Sigmoid colon (tissue), 7 donors: ENCODE measurements around the gene PUS3. TPM values are rescaled to one million over a fixed set of nuclear protein-coding genes. Genes with fewer than 3 reads are reported as not detected.

Source experiments
- DNase-seq: peaks from one replicate; pipeline ENCODE4 v3.0.0-alpha.2; 2019
- H3K27ac ChIP-seq, 4 donors: fragments of 200-600 bp; sonication (generic); one replicate each; pipeline ENCODE4 v1.5.1; 2016 to 2019; ENCODE audit warnings: mild to moderate bottlenecking in 1 of 4
- H3K27me3 ChIP-seq, 3 donors: fragments of 200-600 bp; sonication (generic); one replicate each; pipeline ENCODE4 v1.5.1; 2019; ENCODE audit warnings: mild to moderate bottlenecking in 1 of 3
- H3K36me3 ChIP-seq, 4 donors: fragments of 200-600 bp; sonication (generic); one replicate each; pipeline ENCODE4 v1.5.1; 2016 to 2019
- H3K4me1 ChIP-seq, 4 donors: fragments of 200-600 bp; sonication (generic); one replicate each; pipeline ENCODE4 v1.5.1; 2017 to 2019
- H3K4me3 ChIP-seq, 4 donors: fragments of 200-600 bp; sonication (generic); one replicate each; pipeline ENCODE4 v1.5.1; 2017 to 2019; ENCODE audit warnings: mild to moderate bottlenecking in 2 of 4, moderate library complexity in 1 of 4
- H3K9me3 ChIP-seq, 4 donors: fragments of 200-600 bp in 3 of 4; sonication (generic) in 3 of 4; one replicate each; pipeline versions ENCODE4 v1.5.1 to v1.6.1; 2013 to 2019
- CTCF ChIP-seq, 4 experiments: fragments of 450-650 bp in 3 of 4; fragments of 200-600 bp in 1 of 4; IDR thresholded peaks; one replicate each; pipeline ENCODE4 v1.5.1; 2016 to 2019; ENCODE audit warnings: antibody characterized with exemption in 4 of 4, mild to moderate bottlenecking in 3 of 4, moderate library complexity in 2 of 4
- EP300 ChIP-seq, 4 donors: sonication (generic); formaldehyde crosslinking; IDR thresholded peaks; one replicate each; pipeline ENCODE4 v1.6.1; 2017; ENCODE audit warnings: antibody characterized with exemption in 4 of 4
- POLR2A ChIP-seq, 2 donors: fragments of 450-650 bp; IDR thresholded peaks; one replicate each; pipeline ENCODE4 v1.6.1; 2016; ENCODE audit warnings: antibody characterized with exemption in 2 of 2, mild to moderate bottlenecking in 2 of 2, moderate library complexity in 2 of 2
- POLR2AphosphoS5 ChIP-seq, 4 donors: sonication (generic); formaldehyde crosslinking; IDR thresholded peaks; one replicate each; pipeline ENCODE4 v1.6.1; 2017; ENCODE audit warnings: antibody characterized with exemption in 4 of 4
- WGBS, 2 donors: extraction: QIAGEN DNeasy Blood & Tissue Kit; methylation state at CpG; one replicate each; pipeline ENCODE4 v1.1.7; 2013; 5-methylcytosine and 5-hydroxymethylcytosine counted together
- intact Hi-C: fragments of 100-400 bp; cut with DNase I; formaldehyde crosslinking; loops from one replicate; pipeline ENCODE4 v1.15.1; 2023
- polyA plus RNA-seq, 3 donors: library from polyadenylated mRNA; stranded (reverse); fragments of 200-250 nt; gene quantifications; one replicate each; pipeline ENCODE4 v1.2.3, GENCODE V29; 2013
- total RNA-seq, 4 donors: library from RNA; depleted of rRNA; stranded (reverse); fragments of >200 nt; gene quantifications; one replicate each; pipeline ENCODE4 v1.1.0, GENCODE V29; 2016
- donor health status: healthy with polysubstance abuse.
- donor health status: Bipolar disorder and iron deficiency.
- donor health status: healthy.

Gene PUS3
- total and polyA plus RNA-seq, 7 donors = 6.4 to 21.6 (median 9.2) TPM

- H3K4me1 ChIP-seq = peaks cover 0 to 6% (median 0%) of the 10 kb centered on the region in 4 donors
- intact Hi-C loops = loop anchor here (10.0 kb wide), 1 partner anchor 522 kb away; no protein-coding TSS in a partner anchor
- TF ChIP-seq CTCF (IDR thresholded peaks at IDR 0.05) (no peak), POLR2A (IDR thresholded peaks at IDR 0.05) (no peak), EP300 (IDR thresholded peaks at IDR 0.05) (no peak), POLR2AphosphoS5 (IDR thresholded peaks at IDR 0.05) (no peak)
- H3K27me3 ChIP-seq = no peaks in the 10 kb centered on the region
- H3K9me3 ChIP-seq = no peaks in the 10 kb centered on the region
- DNase-seq = no peak
- no peak overlapping the region for H3K4me3 ChIP-seq
- H3K36me3 ChIP-seq = peaks cover 4 to 30% (median 6%) of the 10 kb centered on the region in 4 donors
- no peak overlapping the region for H3K27ac ChIP-seq
These were observed 10.0 kb downstream of the PUS3 start for GRCh38 chr11:125892994-125893393.

GRCh38 chr11:125892071-125892470 lies 10.9 kb downstream of the PUS3 start:
- H3K4me1 ChIP-seq = peaks cover 0 to 6% (median under 1%) of the 10 kb centered on the region in 4 donors
- H3K9me3 ChIP-seq = no peaks in the 10 kb centered on the region
- DNase-seq = no peak
- H3K27me3 ChIP-seq = no peaks in the 10 kb centered on the region
- intact Hi-C loops = loop anchor here (10.0 kb wide), 1 partner anchor 523 kb away; no protein-coding TSS in a partner anchor
- TF ChIP-seq POLR2AphosphoS5 (IDR thresholded peaks at IDR 0.05) (no peak), POLR2A (IDR thresholded peaks at IDR 0.05) (no peak), CTCF (IDR thresholded peaks at IDR 0.05) (no peak), EP300 (IDR thresholded peaks at IDR 0.05) (no peak)
- H3K36me3 ChIP-seq = peaks cover 4 to 30% (median 6%) of the 10 kb centered on the region in 4 donors
- no peak overlapping the region for H3K27ac ChIP-seq
- H3K4me3 ChIP-seq = no peak overlapping the region

GRCh38 chr11:125890447-125891100 lies 12.4 kb downstream of the PUS3 start:
- H3K9me3 ChIP-seq = no peaks in the 10 kb centered on the region
- no peak for DNase-seq
- H3K27ac ChIP-seq = no peak overlapping the region
- peaks cover 4 to 28% (median 6%) of the 10 kb centered on the region in 4 donors for H3K36me3 ChIP-seq
- intact Hi-C loops = loop anchor here (10.0 kb wide), 1 partner anchor 524 kb away; no protein-coding TSS in a partner anchor
- no peak overlapping the region for H3K4me3 ChIP-seq
- WGBS, 2 donors = 80 to 81% methylated on average over 3 of the region's 3 CpGs
- no peaks in the 10 kb centered on the region for H3K27me3 ChIP-seq
- TF ChIP-seq CTCF (IDR thresholded peaks at IDR 0.05) (no peak), POLR2A (IDR thresholded peaks at IDR 0.05) (no peak), EP300 (IDR thresholded peaks at IDR 0.05) (no peak), POLR2AphosphoS5 (IDR thresholded peaks at IDR 0.05) (no peak)
- peaks cover 0 to 13% (median 5%) of the 10 kb centered on the region in 4 donors for H3K4me1 ChIP-seq

- Histone ChIP-seq H3K27ac (peak within 1 kb of the TSS; percentile 93 to 99 (median 96)), H3K27me3 (no peaks in the 10 kb centered on the region), H3K4me3 (peak within 1 kb of the TSS; percentile 59 to 88 (median 70)), H3K36me3 (peaks cover 0 to 2% (median 0%) of the 10 kb centered on the region in 4 donors), H3K9me3 (no peaks in the 10 kb centered on the region), H3K4me1 (peaks cover 0 to 13% (median 5%) of the 10 kb centered on the region in 4 donors)
- peak; percentile 98 for DNase-seq
- intact Hi-C loops = loop anchor here (5.0 kb wide), 1 partner anchor 260 kb away; the partner anchor contains the start of gene CHEK1
- peak in 1 of 4 experiments; percentile 19 for TF ChIP-seq CTCF (IDR thresholded peaks at IDR 0.05)
- peak; percentile 85 to 95 (median 90) for TF ChIP-seq POLR2AphosphoS5 (IDR thresholded peaks at IDR 0.05)
- peak in 1 of 4 donors; percentile 24 for TF ChIP-seq EP300 (IDR thresholded peaks at IDR 0.05)
- peak; percentile 30 to 48 for TF ChIP-seq POLR2A (IDR thresholded peaks at IDR 0.05)
- 1 to 4% methylated on average over 91 of the region's 91 CpGs for WGBS, 2 donors
These were observed 15.4 kb downstream of the PUS3 start, which contains the start of gene HYLS1 for GRCh38 chr11:125887373-125888324. Gene HYLS1, plus strand, starts transcription at chr11:125887668. Its CDS starts 11,701 bp downstream, at chr11:125899369.
